ENCODE data around the gene GANAB.
"Not testable (repeated sequence)": the region's sequence is repeated elsewhere in the genome, so short reads cannot be mapped to it uniquely, and the experiment has no call there.

Gene GANAB

GRCh38 chr11:62645946-62646824, at the start of gene GANAB:
TSS of gene GANAB (minus strand) at chr11:62646613. CDS start at chr11:62646599, 14 bp downstream.
- peak; percentile 93 for DNase-seq (ENCODE audit: low read depth)
- peak within 1 kb of the TSS; percentile 76 for H3K4me3 ChIP-seq (ENCODE audit: low read depth, low read length)
- TF ChIP-seq, protein P1, sequence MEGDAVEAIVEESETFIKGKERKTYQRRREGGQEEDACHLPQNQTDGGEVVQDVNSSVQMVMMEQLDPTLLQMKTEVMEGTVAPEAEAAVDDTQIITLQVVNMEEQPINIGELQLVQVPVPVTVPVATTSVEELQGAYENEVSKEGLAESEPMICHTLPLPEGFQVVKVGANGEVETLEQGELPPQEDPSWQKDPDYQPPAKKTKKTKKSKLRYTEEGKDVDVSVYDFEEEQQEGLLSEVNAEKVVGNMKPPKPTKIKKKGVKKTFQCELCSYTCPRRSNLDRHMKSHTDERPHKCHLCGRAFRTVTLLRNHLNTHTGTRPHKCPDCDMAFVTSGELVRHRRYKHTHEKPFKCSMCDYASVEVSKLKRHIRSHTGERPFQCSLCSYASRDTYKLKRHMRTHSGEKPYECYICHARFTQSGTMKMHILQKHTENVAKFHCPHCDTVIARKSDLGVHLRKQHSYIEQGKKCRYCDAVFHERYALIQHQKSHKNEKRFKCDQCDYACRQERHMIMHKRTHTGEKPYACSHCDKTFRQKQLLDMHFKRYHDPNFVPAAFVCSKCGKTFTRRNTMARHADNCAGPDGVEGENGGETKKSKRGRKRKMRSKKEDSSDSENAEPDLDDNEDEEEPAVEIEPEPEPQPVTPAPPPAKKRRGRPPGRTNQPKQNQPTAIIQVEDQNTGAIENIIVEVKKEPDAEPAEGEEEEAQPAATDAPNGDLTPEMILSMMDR (IDR thresholded peaks at IDR 0.05; ENCODE audit: low read depth, low read length, missing control alignments), result no peak

DNA sequence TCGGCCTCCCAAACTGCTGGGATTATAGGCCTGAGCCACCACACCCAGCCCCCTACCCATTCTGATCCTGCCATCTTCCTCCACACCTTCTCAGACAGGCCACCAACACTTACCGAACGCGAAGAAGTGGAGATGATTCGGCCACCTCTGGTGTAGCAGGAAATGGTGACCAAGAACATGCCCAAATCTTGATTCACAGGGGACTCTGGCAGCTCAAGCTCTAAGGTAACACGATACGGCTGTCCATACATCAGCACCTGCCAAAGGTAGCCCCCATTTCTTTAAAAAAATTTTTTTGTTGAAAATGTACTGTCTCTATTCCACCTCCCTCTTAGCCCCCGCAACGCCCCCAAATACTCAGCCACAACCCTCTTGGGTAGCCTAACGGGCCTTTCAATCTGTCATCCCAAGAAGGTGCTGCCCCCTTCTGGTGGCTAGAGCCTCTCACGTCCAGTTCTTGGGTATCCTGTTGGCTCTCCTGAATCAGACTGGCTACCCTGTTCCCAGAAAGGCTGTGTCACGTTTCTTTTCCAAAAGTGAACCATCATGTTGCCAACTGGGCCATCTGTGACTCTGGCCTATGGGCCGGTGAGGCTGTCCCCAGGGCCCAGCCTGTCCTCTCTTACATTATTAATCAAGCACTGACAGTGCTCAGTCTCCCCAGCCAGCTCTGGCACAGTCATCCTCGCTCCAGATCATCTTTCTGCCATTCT, 48.2 kb upstream of the GANAB start:
- TF ChIP-seq, protein P1 (IDR thresholded peaks at IDR 0.05; ENCODE audit: low read depth, low read length, missing control alignments), result peak; percentile 84
- no peak overlapping the region for H3K4me3 ChIP-seq (ENCODE audit: low read depth, low read length)
- DNase-seq (ENCODE audit: low read depth), result no peak

GRCh38 chr11:62693624-62694023, 47.2 kb upstream of the GANAB start:
- H3K4me3 ChIP-seq (ENCODE audit: low read depth, low read length); DNase-seq (ENCODE audit: low read depth): not testable (repeated sequence)

- no peak within 1 kb of the TSS for H3K4me3 ChIP-seq (ENCODE audit: low read depth, low read length)
- TF ChIP-seq, protein P1 (IDR thresholded peaks at IDR 0.05; ENCODE audit: low read depth, low read length, missing control alignments), result no peak
- no peak for DNase-seq (ENCODE audit: low read depth)
Observed at GRCh38 chr11:62689421-62690183, 43.2 kb upstream of the GANAB start, which contains the start of gene LRRN4CL. TSS of gene LRRN4CL (minus strand) at chr11:62689530. CDS start at chr11:62688508, 1,022 bp downstream.

GRCh38 chr11:62688491-62688890, 42.1 kb upstream of the GANAB start:
- no peak for DNase-seq (ENCODE audit: low read depth)
- no peak overlapping the region for H3K4me3 ChIP-seq (ENCODE audit: low read depth, low read length)
- TF ChIP-seq, protein P1 (IDR thresholded peaks at IDR 0.05; ENCODE audit: low read depth, low read length, missing control alignments), result no peak

DNA sequence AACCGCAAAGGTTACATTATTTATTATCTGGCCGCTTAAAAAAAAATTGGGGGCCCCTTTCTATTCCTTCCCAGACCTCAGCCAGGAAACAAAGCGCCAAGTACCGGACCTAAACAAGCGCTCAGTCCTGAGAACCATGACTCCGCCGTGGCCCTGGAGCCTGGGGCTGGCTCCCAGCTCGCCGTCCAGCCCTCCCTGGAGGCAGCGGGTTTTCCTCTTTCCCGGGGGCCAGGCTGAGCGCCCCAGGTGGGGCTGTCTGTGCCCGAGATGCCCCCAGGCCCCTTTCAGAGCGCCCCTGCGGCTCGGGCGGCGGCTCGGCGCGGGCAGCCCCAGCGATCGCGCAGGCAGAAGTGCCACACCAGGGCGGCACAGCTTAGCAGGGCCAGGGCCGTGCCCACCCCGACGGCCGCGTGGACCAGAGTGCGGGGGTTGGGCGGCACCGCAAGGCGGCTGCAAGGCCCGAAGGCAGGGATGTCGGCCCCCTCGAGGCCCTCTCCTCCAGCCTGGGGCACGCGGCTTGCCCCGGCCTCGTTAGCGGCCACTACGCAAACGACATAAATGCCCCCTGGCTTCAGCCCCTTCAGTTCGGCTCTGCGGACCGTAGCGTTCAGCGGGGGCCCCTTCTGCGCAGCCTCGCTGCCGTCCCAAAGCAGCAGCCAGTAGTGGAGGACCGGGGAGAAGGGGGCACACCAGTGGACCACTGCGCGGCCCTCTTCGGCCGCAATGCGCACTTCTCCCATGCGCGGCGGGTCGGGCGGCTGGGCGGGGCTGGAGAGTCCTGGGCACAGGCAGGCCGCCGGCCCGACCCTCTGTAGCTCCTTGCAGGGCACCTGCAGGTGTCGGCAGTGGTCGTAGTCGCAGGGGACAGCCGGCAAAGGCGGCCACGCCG, 41.3 kb upstream of the GANAB start:
- no peak for DNase-seq (ENCODE audit: low read depth)
- TF ChIP-seq, protein P1 (IDR thresholded peaks at IDR 0.05; ENCODE audit: low read depth, low read length, missing control alignments), result no peak
- H3K4me3 ChIP-seq (ENCODE audit: low read depth, low read length), result no peak overlapping the region

Data from GM12864 (cell line).